GM15510 (cell line): ENCODE data around the gene SEMA7A.

ENCODE experiments used
- POLR2A ChIP-seq: IDR thresholded peaks from 3 replicates; pipeline ENCODE4 v1.6.1; 2011; ENCODE audit warnings: borderline replicate concordance; ENCODE audit not compliant: insufficient read length; ENCODE audit errors: extremely low read depth

The SEMA7A gene

DNA sequence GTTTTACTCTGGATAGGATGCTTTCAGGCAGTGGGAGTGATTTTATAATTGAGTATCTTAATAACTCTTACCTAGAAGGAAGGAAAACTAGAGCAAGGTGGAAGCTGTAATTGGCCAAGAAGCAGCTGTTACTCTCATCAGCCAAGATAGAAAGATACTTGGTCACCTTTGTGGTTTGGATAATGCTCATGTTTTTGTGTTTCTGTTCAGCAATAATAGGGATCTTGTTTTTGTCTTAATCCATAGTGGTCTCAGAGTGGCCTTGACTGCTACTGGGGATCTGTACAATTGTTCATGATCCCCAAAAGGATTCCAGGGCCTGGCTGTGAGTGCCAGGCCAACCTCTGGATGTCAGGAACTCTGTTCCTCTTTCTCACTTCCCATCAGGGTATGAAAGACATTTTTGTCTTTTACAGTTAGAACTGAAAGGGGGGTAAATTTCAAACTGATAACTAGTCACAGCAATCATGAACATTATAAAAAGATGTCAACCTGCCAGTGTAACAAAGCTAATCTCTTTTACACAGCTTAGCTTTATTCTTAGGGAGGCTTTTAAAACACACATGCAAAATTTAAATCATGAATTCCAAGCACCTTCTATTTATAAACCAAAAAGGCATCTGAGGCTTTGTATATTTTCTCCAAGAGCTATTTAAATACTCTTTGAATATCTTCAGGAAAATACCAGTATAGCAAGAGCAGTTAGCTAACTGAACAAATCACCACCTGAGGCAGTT is 21.2 kb upstream of the SEMA7A start:
- no peak for TF ChIP-seq POLR2A

DNA sequence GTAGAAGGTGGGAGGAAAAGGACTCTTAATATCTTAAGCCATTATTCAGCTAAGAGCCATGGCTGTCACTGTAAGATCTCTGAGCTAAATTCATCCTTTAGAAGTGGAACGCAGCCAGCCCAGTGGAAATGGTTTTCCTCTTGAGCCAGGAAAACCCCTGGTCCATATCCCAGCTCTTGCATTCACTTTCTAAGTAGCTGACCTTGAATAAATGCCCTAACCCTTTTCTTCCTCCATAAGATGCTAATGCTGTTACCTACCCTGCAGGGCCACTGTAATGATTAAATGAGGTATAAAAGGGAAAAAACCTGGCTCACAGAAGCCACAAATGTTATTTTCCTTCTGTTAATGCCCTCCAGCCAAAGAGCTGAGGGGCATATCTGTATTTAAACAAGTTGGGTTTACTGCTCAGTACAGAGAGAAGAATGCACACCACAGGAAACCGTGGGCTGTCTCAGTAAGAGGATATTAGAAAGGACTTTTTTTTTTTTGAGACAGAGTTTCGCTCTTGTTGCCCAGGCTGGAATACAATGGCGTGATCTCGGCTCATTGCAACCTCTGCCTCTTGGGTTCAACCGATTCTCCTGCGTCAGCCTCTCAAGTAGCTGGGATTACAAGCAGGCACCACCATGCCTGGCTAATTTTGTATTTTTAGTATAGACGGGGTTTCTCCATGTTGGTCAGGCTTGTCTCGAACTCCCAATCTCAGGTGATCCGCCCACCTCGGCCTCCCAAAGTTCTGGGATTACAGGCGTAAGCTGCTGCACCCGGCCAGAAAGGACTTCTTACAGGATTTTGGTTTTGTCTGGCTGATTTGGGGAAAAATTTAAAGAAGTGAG is 20.4 kb upstream of the SEMA7A start:
- TF ChIP-seq POLR2A: no peak

DNA sequence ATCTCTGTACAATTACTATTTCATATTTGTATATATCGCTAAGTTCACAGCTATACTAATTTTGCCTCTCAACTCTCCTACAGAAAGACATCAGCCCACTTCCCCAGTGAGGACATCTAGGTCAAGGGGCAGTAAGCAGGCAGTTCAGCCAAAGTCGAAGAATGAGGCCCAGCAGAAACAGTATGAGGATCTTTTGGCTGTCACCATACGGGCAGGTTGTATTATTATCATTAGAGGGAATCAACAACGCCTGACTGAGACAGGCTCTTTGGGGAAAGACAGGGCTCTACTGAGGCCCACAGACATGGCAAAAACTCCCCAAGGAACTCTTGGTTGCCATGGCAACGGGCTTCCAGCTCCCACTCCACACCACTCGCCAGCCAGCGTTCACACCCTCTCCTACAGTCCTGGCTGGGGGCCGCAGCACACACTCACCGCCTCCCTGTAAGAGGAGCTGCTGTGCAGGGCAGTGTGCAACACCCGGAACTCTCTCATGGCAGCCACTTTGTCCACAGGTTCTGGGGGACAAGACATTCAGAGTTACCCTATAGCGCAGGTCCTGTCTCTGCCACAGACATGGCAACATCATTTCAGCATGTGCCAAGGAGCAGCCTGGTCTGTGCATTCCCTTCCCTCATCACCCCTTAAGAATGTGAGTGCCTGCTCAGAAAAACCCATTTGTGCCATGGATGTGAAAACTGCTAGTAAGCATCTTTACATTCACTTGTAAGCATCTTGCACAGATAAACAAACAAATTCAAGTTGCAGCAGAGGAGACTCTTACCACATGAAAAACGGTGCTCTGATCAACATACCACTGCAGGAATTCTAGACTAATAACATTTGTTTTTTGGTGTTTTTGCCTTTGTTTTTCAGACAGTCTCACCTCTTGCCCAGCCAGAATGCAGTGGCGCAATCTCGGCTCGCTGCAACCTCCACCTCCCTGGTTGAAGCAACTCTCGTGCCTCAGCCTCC is 18.4 kb upstream of the SEMA7A start:
- TF ChIP-seq POLR2A: no peak

DNA sequence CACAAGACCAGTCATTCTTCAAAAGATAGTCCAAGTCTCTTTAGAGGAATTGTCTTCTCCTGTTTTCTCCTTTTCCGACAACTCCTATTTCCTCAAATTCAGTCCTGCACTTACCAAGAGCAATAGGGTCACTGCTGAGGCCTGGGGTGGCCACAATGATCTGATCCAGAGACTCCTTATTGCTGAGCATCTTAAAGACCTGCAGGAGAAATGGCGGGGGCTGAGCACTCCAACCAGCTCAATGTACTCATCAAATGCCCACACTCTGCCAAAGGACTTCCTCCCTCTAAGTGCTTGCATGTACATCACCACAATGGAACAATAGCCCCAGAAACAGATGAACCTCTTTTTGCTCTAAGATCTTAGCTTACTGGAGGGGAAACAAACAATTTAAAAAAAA is 17.6 kb upstream of the SEMA7A start:
- no peak for TF ChIP-seq POLR2A

DNA sequence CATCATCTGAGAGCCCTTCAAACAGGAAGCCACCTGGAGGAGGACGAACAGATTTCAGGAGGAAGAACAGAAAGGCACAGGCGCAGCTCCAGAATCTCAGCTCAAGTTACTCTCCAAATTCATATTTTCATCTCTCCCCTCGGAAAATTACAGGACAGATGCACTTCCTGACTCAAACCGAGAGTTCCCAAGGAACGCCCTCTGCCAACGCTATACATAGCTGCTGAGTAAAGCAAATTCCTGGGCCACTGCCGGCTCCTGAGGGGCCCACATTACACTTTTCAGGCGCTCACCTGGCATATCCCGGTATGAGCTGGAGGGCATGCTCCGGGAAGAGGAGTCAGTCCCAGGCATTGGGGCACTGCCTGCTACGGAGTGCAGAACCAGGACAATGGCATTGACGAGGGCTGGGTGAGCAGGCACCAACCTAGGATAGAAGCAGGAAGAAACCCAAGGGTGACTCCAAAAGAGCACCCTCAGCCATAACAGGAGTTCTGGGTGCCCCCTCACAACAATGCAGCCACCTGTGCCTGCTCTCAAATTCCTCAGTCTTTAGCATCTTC is 16.0 kb upstream of the SEMA7A start:
- TF ChIP-seq POLR2A: no peak

DNA sequence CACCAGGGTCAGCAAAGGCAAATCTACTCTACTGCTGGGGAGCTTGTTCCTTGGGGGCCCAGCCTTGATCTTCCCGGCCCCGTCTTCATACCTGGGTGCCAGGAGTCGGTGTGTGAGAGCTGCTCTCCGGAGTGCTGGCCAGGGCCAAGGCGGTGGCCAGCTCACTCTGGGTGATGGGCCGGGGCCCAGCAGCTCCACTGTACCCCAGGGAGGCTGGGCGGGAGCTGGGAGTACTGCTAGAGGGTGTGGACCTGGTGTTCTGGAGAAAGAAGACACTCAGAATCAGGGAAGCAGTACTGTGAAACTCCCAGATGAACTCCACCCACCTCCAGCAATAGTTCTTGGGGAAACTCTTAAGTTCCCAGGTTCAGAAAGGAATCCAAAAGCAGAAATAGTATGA is 15.3 kb upstream of the SEMA7A start:
- no peak for TF ChIP-seq POLR2A

DNA sequence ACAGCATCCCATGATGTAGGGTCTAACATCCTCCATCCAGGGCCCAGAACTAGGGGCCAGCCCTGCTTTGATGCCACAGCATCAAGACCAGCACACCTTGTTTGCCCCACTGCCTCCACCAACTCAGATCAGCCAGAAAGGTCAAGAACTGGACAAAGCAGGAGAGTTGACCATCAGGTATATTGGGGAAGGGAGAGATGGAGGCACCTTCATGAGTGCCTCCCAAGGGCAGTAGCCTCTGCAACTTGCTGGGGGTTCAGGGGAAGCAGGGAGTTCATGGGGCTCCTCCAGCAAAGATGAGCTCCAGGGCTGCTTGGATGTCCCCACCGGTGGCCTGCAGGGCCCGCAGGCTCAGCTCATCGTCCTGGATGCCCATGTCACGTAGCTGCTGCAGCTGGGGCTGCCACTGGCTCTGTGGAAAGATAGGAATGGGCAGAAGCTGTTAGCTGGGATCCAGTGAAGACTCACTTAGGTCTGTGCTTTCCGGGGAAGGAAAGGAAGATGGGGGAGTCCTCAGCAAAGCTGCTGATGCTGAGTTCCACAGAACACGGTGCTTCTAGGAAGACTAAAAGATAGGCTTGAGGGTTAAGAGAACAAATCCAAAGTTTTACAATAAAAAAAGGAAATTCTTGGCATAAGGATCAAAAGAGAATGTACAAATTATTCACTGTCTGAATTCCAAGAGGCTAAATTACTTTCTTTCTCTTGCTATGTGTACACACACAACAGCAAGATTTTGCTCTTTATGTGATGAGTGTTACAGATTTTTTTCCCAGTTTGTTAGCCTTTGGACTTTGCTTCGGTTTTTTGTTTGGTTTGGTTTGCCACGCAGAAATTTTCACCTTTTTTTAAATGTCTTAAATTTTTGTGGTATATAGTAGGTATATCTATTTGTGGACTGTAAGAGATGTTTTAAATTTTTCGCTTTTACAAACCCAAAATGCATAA is 12.3 kb upstream of the SEMA7A start:
- TF ChIP-seq POLR2A: no peak

DNA sequence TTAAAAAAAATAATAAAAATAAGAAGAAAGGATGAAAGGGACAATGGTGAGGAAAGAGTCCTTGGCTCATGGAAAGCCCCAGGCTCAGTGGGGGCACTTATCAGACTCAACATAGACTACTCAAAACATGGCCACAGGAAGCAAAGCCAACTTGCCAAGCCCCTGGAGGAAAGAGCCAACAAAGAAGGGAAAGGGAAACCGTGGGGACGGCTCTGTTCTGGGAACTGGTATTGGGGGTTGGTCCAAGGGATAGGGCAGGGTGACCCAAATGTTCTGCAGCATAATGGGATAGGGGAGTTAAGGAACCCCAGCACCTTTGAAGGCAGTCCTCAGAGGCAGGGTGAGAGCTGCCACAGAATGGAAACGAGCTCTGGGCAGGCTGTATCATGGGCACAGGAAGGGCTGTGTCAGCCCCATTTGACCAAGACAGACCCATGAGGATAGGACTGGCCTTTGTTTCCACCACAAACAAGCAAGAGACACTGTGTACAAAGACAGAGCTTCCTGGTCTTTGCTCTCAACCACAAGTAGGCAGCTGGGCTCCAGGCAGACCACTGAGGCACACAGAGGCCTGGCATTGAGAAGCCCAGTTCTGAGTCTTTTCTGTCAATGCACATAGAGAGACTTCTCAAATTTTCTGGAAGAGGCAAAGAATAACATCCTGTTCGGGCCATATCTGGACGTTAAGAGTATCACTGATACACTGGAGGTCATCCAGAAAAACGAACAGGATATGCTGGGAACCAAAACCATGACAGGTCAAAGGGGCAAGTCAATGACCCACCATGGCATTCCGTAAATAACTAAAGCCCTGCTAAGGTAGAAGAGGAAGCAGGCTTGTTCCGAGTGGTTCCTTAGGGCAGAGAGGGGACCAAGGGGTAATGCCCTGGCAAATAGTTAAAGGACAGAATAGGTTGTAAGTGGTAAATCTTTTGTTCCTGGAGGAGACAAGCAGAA is 10.6 kb upstream of the SEMA7A start:
- TF ChIP-seq POLR2A: no peak

DNA sequence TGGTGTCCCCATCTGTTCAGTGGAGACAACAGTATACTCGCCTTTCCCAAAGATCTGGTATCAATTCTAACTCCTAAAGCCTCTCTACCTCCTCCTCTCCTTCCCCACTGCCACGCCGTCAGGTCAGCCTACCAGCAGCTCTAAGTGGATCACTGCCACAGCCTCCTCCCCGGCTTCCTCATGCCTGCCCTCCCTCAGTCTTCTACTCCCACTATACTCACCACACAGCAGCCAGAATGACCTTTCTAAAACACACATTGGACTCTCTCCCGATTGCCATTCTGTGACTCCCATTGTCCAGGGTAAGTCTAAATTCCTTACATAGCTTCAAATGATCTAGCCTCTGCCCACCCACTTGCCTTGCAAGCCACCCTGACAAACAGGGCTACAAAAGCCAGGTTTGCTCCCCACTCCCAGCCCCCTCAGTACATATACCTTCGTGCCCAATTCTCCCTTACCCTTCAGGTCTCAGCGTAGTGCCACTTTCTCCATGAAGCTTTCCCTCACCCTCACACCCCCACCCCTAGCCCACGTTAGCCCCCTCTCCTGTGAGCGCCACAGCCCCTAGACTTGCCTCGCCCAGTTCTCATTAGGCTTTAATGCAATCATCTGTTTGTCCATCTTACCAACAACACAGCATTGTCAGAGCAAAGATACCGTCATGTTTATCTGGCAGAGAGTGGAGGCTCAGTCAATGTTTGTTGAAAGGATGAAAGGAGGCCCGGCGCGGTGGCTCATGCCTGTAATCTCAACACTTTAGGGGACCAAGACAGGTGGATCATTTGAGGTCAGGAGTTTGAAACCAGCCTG is 9.5 kb upstream of the SEMA7A start:
- no peak for TF ChIP-seq POLR2A

DNA sequence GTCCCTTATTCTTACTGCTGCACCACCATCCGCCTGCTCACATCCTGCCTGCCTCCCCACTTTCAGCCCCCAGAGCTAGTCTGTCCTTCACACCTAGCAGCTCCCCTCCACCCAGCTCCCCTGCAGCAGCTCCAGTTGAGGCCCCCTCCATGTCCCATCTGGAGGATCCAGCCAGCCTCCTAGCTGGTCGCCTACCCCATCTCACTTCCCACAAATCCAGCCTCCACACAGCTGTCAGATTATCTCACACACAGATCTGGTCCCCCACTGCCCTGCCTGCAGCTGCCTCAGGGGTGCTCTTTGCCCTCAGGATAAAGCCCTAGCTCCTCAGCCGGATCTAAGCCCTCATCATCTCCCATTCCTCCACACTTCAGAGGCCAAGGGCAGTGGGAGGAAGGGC is 8.8 kb upstream of the SEMA7A start:
- no peak for TF ChIP-seq POLR2A

DNA sequence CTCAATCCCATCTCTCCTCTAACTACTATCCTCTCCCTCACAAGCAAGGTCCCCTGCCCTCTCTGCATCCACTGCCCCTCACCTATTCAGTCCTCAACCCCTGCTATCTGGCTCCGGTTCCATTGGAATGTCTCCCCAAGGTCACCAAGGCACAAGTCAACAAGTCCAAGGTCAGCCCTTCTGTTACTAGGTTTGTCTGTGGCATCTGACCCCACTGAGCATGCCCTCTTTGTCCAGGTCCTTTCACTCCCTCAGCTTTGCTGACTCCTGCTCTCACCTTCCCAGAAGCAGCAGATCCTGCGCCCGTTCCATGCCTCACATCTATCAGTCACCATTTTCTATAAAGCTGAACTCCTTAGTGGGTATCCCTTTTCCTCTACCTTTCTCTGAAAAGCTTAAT is 8.3 kb upstream of the SEMA7A start:
- TF ChIP-seq POLR2A: no peak
